Umbilical cord (tissue), 2 donors: Measurements from ENCODE around the gene UXS1. TPM values are rescaled to one million over a fixed set of nuclear protein-coding genes. Genes with fewer than 3 reads are reported as not detected.
A peak's percentile ranks its signal among the peaks of the same experiment; 100 is the strongest.
"Not testable (repeated sequence)": the region's sequence is repeated elsewhere in the genome, so short reads cannot be mapped to it uniquely, and the experiment has no call there.

Source experiments
- DNase-seq: peaks from one replicate; pipeline ENCODE4 v3.0.0-alpha.2; 2015; ENCODE audit warnings: low spot score
- total RNA-seq: library from RNA; depleted of rRNA; stranded (reverse); fragments of >200 nt; gene quantifications from one replicate; pipeline ENCODE4 v1.2.3, GENCODE V29; 2014; ENCODE audit warnings: low replicate concordance; ENCODE audit not compliant: insufficient read depth

UXS1 gene
- 61.9 TPM for total RNA-seq

GRCh38 chr2:106193977-106194778 lies at the start of gene UXS1:
Gene UXS1, minus strand, starts transcription at chr2:106194301. Its CDS starts 60 bp downstream, at chr2:106194241.
- peak; percentile 98 for DNase-seq

GRCh38 chr2:106239491-106239890 lies 45.4 kb upstream of the UXS1 start:
- not testable (repeated sequence) for DNase-seq

GRCh38 chr2:106235392-106235791 lies 41.3 kb upstream of the UXS1 start:
- not testable (repeated sequence) for DNase-seq

- DNase-seq, result no peak
Measured at GRCh38 chr2:106233350-106233706, 39.2 kb upstream of the UXS1 start.

- no peak for DNase-seq
Measured at GRCh38 chr2:106232638-106233349, 38.7 kb upstream of the UXS1 start.

GRCh38 chr2:106223347-106223746 lies 29.2 kb upstream of the UXS1 start:
- no peak for DNase-seq

GRCh38 chr2:106222057-106222456 lies 28.0 kb upstream of the UXS1 start:
- not testable (repeated sequence) for DNase-seq

GRCh38 chr2:106219813-106220212 lies 25.7 kb upstream of the UXS1 start:
- DNase-seq, result no peak

- DNase-seq, result not testable (repeated sequence)
Measured at GRCh38 chr2:106219157-106219556, 25.1 kb upstream of the UXS1 start.

- DNase-seq, result no peak
Measured at GRCh38 chr2:106208874-106209273, 14.8 kb upstream of the UXS1 start.

GRCh38 chr2:106208399-106208798 lies 14.3 kb upstream of the UXS1 start:
- DNase-seq, result no peak

- no peak for DNase-seq
Measured at GRCh38 chr2:106207246-106207645, 13.1 kb upstream of the UXS1 start.

- no peak for DNase-seq
Measured at GRCh38 chr2:106205488-106205887, 11.4 kb upstream of the UXS1 start.

GRCh38 chr2:106204551-106204950 lies 10.4 kb upstream of the UXS1 start:
- not testable (repeated sequence) for DNase-seq

GRCh38 chr2:106201661-106202060 lies 7.6 kb upstream of the UXS1 start:
- DNase-seq, result no peak

- peak; percentile 89 for DNase-seq
Measured at GRCh38 chr2:106197878-106198277, 3.8 kb upstream of the UXS1 start.

GRCh38 chr2:106195981-106196380 lies 1.9 kb upstream of the UXS1 start:
- DNase-seq, result no peak

GRCh38 chr2:106195456-106195855 lies 1.4 kb upstream of the UXS1 start:
- DNase-seq, result no peak

- no peak for DNase-seq
Measured at GRCh38 chr2:106193690-106193976, 468 bp downstream of the UXS1 start.

GRCh38 chr2:106192752-106193689 lies 1.1 kb downstream of the UXS1 start:
- DNase-seq, result peak; percentile 72

GRCh38 chr2:106191511-106192016 lies 2.5 kb downstream of the UXS1 start:
- no peak for DNase-seq
